ENCODE measurements around the gene RNF186. TPM values are rescaled to one million over a fixed set of nuclear protein-coding genes. Genes with fewer than 3 reads are reported as not detected.
"Not testable (repeated sequence)": the region's sequence is repeated elsewhere in the genome, so short reads cannot be mapped to it uniquely, and the experiment has no call there.

Gene RNF186
- total RNA-seq, 1 experiment from 2014 or later: not detected

DNA sequence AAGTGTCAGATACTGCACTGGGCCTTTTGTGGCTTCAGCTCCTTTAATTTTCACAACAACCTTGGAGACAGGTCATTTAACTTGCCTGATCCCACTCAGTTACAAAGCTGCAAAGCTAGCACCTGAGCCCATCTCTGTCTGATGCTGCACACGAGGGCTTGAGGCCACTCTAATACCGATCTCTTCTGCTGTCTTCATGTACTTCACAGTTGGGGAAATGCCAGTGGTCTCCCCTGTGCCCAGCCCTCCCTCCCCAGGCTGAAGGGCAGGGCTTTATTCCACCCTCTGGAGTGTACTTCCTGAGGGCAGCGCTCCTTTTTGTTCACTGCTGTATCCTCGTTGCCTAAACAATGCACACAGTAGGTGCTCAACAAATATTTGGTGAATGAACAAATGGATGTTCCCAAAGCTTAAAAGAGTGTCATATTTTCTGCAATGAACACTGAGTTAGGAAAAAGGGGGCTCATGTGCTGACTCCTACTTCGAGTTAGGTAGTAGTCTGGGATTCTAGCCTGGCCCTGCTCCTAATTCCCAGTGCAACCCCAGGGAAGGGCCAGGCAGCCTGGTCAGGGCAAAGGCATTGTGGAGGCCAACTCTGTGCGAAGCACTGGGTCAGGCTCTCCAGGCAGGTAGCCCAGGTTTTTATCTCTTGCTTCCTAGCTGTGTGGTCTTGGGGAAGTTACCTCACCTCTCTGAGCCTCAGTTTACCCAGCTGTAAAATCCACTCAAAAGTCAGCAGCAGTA lies 16.4 kb downstream of the RNF186 start:
- no peak for DNase-seq (ENCODE audit: extremely low read depth, low read depth)

DNA sequence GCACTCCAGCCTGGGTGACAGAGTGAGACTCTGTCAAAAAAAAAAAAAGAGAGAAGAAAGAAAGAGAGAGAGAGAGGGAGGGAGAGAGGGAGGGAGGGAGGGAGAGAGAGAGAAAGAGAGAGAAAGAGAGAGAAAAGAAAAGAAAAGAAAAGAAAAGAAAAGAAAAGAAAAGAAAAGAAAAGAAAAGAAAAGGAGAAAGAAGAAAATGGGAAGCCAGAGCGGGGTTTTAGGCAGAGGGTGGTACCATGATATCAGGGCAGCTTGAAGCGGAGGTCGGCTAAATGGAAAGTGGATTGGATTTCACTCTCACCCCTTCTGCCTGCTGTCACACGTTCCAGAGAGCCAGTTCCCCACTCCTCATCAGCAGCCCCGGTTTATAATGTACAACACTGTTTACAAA lies 17.3 kb downstream of the RNF186 start:
- no peak for DNase-seq (ENCODE audit: extremely low read depth, low read depth)

DNA sequence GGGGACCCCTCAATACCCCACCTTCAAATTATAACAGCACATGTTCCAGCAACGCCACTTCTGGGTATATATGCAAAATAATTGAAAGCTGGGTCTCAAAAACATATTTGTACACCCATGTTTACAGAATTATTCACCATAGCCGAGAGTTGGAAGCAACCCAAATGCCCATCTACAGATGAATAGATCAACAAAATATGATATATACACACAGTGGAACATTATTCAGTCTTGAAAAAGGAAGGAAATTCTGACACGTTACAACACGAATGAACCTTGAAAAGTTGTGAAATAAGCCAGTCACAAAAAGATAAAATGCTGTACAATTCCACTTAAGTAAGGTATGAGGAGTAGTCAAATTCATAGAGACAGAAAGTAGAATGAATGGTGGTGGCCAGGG lies 20.5 kb downstream of the RNF186 start:
- DNase-seq (ENCODE audit: extremely low read depth, low read depth): no peak

DNA sequence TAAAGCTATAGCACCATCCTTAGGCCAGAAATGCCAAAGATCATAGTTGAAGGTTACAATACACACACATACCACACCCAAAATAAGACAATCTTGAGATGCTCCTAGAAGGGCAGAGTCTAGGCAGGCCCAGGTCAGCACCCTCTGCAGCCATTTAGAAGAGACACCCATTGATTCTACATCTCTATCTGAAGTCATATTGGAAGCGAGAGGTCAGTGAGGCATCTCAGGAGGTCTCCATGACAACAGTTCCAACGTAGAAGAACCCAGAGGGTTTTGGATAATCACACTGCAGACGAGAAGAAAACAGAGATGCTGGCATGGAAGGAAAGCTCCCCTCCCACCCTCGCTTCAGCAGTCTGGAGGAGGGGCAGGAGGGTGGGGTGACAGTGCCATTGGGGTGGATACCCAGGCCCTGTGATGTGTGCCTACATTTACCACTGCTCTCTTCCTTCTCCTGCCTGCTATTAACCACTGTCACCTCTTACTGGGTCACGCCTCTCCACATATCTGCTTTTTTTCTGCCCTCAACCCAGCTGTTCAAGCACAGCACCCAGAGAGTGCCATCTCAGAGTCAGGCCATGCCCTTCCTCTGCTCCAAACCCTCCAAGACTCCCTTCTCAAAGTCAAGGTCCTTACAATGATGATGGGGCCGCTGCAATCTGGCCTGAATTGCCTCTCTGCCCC lies 21.6 kb downstream of the RNF186 start:
- DNase-seq (ENCODE audit: extremely low read depth, low read depth): no peak

DNA sequence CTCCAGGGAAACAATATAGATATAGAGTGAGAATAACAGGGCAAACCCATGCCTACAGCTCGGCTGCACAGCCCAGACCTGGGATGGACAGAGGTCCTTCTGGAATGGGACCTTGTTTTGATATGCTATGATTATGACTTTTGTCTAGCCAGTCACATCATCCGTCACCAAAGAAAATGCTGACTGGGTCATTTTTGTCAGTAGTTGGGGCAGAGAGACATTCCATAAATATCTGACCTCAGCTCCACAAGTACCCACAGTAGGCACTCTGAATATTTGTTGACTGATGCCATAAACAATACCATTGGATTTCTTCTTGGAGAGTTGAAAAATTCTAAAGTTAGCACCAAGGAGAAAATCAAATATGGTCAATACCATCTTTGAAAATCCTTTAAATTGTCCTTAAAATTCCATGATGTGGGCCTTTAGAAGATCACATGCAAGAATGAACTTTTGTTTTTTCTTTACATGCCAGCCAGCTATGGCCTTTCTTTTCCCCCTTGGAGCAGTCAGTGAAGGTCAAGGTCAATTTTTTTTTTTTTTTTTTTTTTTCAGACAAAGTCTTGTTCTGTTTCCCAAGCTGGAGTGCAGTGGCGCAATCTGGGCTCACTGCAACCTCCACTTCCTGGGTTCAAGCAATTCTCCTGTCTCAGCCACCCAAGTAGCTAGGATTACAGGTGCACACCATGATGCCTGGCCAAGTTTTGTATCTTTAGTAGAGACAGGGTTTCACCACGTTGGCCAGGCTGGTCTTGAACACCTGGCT lies 22.7 kb downstream of the RNF186 start:
- DNase-seq (ENCODE audit: extremely low read depth, low read depth): no peak

DNA sequence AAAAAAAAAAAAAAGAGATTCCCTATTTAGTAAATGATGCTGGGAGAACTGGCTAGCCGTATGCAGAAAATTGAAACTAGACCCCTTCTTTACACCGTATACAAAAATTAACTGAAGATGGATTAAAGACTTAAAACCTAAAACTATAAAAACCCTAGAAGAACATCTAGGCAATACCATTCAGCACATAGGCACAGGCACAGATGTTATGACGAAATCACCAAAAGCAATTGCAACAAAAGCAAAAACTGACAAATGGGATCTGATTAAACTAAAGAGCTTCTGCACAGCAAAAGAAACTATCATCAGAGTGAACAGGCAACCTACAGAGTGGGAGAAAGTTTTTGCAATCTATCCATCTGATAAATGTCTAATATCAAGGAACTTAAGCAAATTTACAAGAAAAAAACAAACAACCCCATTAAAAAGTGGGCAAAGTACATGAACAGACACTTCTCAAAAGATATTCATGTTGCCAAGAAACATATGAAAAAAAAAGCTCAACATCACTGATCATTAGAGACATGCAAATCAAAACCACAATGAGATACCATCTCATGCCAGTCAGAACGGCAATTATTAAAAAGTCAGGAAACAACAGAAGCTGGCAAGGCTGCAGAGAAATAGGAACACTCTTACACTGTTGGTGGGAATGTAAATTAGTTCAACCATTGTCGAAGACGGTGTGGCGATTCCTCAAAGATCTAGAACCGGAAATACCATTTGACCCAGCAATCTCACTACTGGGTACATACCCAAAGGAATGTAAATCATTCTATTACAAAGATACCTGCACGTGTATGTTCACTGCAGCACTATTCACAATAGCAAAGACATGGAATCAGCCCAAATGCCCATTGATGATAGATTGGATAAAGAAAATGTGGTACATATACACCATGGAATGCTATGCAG lies 24.8 kb downstream of the RNF186 start:
- DNase-seq (ENCODE audit: extremely low read depth, low read depth): not testable (repeated sequence)

DNA sequence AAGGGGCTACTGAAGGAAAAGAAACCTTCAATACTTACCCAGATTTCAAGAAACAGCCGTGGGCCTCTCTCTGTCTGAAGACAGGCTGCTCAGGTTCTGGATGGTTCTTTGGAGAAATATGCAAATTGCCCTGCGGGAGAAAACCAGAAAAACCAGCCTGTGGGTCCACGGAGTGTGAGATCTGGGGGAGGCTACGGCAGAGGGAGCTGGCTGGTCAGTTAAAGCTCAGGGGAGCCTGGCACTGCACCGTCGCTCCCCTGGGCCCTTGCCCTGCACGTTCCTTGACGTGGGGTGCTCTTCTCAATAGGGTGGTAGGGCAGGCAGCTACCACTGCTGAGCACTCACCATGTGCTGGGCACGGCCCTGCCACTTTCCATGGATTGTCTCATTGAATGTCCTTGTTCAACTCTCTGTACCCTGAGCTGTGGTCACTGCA lies 28.1 kb downstream of the RNF186 start:
- no peak for DNase-seq (ENCODE audit: extremely low read depth, low read depth)

DNA sequence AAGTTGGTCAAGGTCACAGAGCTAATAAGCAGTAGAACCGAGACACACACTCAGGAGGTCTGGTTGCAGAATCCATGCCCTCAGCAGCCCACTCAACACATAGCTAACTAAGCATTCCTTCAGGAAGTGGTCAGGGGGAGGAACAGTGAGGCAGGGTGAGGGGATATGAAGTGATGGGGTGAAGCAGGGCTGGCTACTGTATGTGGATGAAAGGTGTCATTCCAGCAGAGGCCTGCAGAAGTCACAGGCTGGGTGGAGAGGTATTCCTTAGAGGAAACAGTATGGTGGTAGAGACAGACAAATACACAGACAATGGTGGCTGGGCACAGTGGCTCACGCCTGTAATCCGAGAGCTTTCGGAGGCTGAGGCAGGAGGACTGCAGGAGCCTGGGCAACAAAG lies 29.4 kb downstream of the RNF186 start:
- no peak for DNase-seq (ENCODE audit: extremely low read depth, low read depth)

DNA sequence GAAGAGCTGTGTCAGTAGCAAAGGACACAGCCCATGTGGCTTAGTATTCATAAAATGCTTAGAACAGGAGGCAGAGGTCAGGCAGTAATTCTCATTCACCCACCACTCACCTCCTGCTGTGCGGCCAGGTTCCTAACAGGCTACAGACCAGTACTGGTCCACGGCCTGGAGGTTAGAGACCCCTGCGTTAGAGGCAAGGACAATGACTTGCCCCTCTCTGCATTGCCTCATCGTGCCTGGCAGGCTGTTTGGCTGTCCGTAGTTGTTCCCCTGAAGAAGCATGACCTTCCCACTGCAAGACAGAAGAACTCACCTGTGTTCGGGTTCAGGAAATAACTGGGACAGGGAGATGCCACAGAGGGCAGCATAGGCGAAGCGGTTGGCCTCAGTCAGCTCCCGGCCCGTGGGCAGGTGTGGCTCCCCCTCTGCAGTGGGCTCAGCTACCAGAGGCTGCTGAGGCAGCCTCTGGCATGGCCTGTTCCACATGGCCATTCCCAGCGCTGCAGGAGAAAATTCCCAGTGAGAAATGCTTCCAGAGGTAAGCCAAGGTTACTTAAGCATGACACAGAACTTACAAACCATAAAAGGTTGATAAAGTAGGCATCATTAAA lies 34.7 kb downstream of the RNF186 start:
- no peak for DNase-seq (ENCODE audit: extremely low read depth, low read depth)

DNA sequence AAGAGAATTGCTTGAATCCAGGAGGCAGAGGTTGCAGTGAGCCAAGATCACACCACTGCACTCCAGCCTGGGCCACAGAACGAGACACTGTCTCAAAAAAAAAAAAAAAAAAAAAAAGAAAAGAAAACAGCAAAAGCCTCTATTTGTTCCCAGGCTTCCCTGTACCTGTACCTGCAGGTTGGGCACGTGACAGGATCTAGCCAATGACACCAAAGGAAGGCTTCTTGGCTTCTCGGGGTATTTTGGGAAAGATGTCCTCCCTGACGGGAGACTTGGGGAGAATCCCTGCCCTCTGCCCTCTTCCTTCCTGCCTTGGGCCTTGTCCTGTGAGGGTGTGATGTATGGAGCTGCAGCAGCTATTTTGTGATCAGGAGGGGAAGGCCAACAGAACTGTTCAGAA lies 38.1 kb downstream of the RNF186 start:
- no peak for DNase-seq (ENCODE audit: extremely low read depth, low read depth)

DNA sequence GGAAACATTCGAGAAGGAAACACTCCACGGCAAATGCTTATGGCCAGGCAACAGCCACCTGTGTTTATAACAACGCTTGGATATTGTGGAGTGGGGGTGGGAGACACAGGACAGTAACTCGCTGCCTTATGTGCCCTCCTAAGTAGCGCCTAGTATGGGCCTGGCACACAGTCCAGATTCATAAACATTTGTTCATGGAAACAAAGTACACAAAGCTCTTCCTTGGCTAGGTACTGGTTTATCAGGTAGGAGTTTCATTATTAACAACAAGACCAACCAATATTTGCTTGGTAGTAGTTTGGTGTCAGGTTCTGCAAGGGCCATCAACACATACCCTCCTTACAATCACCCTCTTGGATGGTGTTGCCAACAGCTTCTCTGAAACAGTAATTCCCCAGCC lies 38.8 kb downstream of the RNF186 start:
- no peak for DNase-seq (ENCODE audit: extremely low read depth, low read depth)

DNA sequence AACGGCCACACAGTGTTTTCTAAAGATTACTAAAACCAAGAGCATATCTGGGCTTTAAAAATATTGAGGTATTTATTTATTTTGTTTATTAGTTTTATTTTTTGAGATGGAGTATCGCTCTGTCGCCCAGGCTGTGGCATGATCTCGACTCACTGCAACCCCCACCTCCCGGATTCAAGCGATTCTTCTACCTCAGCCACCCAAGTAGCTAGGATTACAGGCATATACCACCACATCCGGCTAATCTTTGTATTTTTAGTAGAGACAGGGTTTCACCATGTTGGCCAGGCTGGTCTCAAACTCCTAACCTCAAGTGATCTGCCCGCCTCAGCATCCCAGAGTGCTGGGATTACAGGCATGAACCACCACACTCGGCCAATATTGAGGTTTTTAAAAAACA lies 39.3 kb downstream of the RNF186 start:
- DNase-seq (ENCODE audit: extremely low read depth, low read depth): no peak

DNA sequence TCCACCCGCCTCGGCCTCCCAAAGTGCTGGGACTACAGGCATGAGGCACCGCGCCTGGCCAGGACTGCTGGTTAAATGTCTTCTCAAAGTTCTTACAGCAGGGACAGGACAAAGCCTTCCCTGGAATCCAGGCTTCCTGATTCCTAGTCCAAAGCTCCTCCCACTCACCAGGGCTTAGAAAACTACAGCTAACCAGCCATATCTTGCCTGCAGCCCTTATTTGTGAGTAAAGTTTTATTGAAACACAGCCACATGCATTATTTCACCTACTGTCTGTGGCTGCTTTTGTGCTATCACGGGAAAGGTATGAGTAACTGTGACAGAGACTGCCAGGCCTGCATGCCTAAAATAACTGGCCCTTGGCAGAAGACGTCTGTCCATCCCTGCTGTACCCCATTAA lies 39.8 kb downstream of the RNF186 start:
- DNase-seq (ENCODE audit: extremely low read depth, low read depth): no peak

DNA sequence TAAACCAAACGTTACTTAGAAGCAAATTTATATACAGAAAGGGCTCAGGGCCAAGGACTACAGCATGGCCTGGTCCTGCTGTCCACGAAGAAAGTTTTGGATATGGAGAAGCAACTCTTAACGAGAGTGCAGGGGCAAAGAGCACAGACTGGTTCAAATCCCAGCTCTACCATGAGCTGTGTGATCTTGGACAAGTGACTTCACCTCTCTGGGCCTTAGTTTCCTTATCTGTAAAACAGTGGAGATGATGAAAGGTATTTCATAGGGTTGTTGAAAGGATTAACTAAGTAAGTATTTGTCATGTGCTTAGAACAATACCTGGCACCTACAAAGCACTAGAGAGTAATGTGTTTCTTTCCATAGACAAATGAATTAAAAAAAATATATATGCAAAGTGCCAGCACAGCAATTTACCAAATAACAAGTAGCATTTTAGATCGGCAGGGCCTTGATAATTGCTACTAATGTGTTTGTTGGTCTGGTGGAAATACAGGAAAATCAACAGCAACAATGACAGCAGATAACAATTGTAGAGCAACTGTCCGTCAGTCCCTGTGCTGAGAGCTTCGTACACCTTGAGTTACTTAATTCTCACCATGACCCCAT lies 40.8 kb downstream of the RNF186 start:
- DNase-seq (ENCODE audit: extremely low read depth, low read depth): no peak

DNA sequence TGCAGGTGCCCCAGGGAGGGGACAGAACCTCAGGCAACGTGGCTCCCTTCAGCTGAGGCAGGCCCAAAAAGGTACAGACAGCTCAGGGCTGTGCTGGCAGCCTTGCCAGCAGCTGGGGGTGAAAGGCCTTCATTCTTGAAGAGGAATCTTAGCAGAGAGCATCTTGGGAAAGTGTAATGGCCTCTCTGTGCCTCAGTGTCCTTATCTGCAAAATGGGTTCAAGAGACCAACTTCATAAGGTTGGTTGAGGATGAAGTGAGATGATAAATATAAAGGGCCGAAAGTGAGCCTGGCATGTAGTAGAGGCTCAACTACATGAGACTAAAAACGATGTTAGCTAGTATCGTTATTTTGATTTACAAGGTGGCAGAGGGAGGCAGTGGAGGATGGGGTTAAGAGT lies 41.6 kb downstream of the RNF186 start:
- DNase-seq (ENCODE audit: extremely low read depth, low read depth): no peak

DNA sequence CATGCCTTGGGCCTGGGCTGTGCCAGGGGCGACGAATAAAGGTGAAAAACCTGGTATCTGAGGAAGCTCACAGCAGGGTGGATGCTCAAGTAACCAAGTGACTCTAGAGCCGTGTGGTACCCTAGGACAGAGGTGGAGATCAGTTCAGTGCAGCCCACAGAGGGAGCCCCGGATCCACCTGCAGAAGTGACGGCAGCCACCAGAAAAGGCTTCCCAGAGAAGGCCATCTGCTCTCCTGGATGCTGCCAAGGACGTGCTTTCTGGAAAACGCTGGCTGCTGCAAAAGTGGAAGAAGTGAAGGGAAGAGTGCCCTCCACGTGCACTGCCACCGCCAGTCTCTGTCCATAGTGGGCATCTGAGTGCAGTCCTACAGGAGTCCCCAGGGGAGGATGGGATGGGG lies 43.0 kb downstream of the RNF186 start:
- no peak for DNase-seq (ENCODE audit: extremely low read depth, low read depth)

DNA sequence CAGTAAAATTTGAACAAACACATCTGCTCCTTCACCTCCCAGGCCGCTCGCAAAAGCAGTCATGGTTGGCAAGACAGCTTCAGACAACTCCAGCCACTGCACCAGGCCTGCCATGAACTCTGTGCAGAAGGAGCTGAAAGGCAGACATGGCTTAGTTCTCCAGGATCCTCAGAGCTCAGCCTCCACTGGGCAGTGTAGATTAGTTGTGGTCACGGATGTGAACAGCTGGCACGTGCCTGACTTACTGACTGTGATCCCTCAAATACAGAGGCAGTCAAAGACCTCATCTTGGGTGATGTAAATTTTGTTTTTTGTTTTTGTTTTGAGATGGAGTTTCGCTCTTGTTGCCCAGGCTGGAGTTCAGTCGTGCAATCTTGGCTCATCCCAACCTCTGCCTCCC lies 43.7 kb downstream of the RNF186 start:
- DNase-seq (ENCODE audit: extremely low read depth, low read depth): no peak

DNA sequence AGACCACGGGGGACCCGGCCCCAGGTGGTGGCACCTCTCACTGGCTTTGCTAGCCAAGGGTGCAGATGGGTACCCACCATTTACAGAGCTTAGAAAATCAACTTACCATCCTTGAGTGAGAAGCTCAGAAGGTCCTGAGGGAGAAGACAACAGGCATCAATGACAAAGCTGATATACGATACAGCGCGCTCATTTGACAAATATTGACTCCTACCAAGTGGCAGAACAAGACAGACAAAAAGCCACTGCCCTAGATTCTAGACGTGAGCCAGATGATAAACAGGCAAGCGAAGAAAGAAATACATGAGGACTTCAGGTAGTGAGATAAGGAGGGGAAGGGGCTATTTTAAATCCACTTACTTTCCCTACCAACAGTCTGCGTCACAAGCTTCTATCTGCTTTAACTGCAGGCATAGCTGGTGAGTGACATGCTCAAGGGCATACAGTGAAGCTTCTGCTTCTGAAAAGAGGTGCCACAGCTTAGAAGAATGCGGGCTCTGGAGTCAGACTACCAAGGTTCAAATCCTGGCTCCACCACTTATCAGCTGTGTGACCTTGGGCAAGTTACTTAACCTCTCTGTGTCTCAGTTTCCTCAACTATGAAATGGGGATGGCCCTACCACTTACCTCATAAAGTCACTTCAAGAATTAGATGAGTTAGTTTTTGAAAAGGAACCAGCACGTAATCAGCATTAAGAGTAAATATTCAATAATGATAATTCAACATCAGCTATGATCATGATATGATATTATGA lies 44.5 kb downstream of the RNF186 start:
- DNase-seq (ENCODE audit: extremely low read depth, low read depth): no peak

All from NCI-H460 (cell line).